Esophagus muscularis mucosa (tissue), 4 donors: ENCODE measurements around the gene DGKG.

Experiments
- CTCF ChIP-seq, 3 experiments: fragments of 200-600 bp in 2 of 3; fragments of 450-650 bp in 1 of 3; sonication (generic) in 2 of 3; IDR thresholded peaks; one replicate each; pipeline ENCODE4 v1.5.1; 2017 to 2019; ENCODE audit warnings: antibody characterized with exemption in 3 of 3, mild to moderate bottlenecking in 2 of 3, moderate library complexity in 1 of 3
- EP300 ChIP-seq: sonication (generic); formaldehyde crosslinking; IDR thresholded peaks from one replicate; pipeline ENCODE4 v1.6.1; 2017; ENCODE audit warnings: antibody characterized with exemption
- POLR2A ChIP-seq: fragments of 450-650 bp; IDR thresholded peaks from one replicate; pipeline ENCODE4 v1.6.1; 2017; ENCODE audit warnings: antibody characterized with exemption, moderate library complexity, mild to moderate bottlenecking, low read depth
- POLR2AphosphoS5 ChIP-seq, 2 donors: sonication (generic); formaldehyde crosslinking; IDR thresholded peaks; one replicate each; pipeline ENCODE4 v1.6.1; 2017; ENCODE audit warnings: antibody characterized with exemption in 2 of 2

- no peak for TF ChIP-seq CTCF (IDR thresholded peaks at IDR 0.05)
- TF ChIP-seq POLR2A = no peak
- no peak for TF ChIP-seq EP300
- TF ChIP-seq POLR2AphosphoS5 (IDR thresholded peaks at IDR 0.05) = no peak
Observed at GRCh38 chr3:186118692-186119091, 243.3 kb downstream of the DGKG start.
